Measurements from ENCODE around the gene PHLDA1. TPM values are rescaled to one million over a fixed set of nuclear protein-coding genes. Genes with fewer than 3 reads are reported as not detected.

PHLDA1 gene
- 0.99 TPM for polyA plus RNA-seq (2012; ENCODE audit: low read depth, missing spikeins)

DNA sequence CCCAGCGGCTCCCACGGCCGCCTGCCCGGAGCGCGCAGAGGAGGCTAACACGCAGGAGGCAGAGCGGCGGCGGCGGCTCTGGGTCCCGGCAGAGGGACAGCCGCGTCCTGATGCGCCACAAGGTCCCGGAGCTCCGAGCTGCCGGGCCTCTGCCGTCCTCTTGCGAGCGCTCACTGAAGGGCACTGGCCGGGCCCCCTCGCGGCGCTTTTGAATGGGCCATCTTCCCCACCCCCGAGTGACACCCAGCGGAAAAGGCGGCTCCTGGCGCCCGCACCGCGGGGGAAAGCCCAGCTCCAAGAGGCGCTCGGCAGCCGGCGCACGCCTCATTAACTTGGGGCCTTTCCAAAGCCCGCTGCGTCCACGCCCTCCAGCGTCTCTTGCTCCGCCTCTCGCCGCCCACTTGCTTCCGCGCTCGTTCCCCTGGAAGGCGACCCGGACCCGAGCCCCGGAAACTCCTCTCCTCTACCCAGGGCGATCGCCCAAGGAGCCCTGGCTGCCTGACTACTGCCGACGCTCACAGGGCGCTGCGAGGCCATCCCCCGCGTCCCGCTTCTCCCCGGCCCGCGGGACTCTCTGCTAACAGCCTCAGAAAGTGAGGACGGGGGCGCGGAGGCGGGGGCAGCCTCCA lies at the start of gene PHLDA1:
TSS of gene PHLDA1 (minus strand) at position 363 of the 629 bp plus-strand sequence.
- peak; percentile 46 for TF ChIP-seq POU2F2 (IDR thresholded peaks at IDR 0.05; ENCODE audit: low read depth, low read length)
- no peak for TF ChIP-seq SPI1 (IDR thresholded peaks at IDR 0.05; ENCODE audit: low read depth, low read length)
- TF ChIP-seq TAF1 (IDR thresholded peaks at IDR 0.05; ENCODE audit: low read depth, low read length) = peak; percentile 56; the same call in 1 of the 2 replicates
- TF ChIP-seq POLR2AphosphoS5 (IDR thresholded peaks at IDR 0.05; ENCODE audit: low read depth, low read length) = peak; percentile 62
- peak; percentile 92 for TF ChIP-seq PAX5 (IDR thresholded peaks at IDR 0.05; ENCODE audit: insufficient read depth, low read length, severe bottlenecking)
- TF ChIP-seq POLR2A (IDR thresholded peaks at IDR 0.05; ENCODE audit: low read depth, low read length) = no peak; the same call in none of the 2 replicates
- DNase-seq (ENCODE audit: insufficient read length, low spot score) = peak; percentile 82
- peak; percentile 85 for FAIRE-seq

DNA sequence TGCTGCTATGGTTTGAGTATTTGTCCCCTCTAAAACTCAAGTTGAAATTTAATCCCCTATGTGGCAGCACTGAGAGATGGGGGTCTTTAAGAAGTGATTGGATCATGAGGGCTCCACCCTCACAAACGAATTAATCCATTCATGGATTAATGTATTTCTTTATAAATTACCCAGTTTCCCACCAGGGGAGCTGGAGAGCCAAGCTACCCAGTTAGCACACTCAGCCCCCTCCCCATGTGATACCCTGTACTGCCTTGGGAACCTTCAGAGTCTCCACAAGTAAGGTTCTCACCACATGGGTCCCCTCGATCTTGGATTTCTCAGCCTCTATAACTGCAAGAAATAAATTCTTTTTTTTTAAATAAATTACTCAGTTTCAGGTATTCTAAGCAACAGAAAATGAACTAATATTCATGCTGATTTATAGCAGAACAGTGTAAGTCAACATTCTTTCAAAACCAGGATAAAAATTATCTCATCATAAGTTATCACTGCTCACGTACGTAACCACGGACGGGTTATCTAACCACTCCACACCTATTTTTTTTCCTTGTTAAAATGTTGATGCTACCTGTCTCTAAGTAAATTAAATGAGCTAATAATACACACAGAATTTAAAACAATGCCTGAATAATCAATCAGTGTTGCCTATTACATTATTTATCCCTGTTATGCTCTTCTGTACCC lies 49.3 kb upstream of the PHLDA1 start:
- TF ChIP-seq POU2F2 (IDR thresholded peaks at IDR 0.05; ENCODE audit: low read depth, low read length) (no peak), PAX5 (IDR thresholded peaks at IDR 0.05; ENCODE audit: insufficient read depth, low read length, severe bottlenecking) (no peak), POLR2AphosphoS5 (IDR thresholded peaks at IDR 0.05; ENCODE audit: low read depth, low read length) (no peak), POLR2A (IDR thresholded peaks at IDR 0.05; ENCODE audit: low read depth, low read length) (no peak), TAF1 (IDR thresholded peaks at IDR 0.05; ENCODE audit: low read depth, low read length) (no peak), SPI1 (IDR thresholded peaks at IDR 0.05; ENCODE audit: low read depth, low read length) (no peak)
- no peak for FAIRE-seq
- no peak for DNase-seq (ENCODE audit: insufficient read length, low spot score)

DNA sequence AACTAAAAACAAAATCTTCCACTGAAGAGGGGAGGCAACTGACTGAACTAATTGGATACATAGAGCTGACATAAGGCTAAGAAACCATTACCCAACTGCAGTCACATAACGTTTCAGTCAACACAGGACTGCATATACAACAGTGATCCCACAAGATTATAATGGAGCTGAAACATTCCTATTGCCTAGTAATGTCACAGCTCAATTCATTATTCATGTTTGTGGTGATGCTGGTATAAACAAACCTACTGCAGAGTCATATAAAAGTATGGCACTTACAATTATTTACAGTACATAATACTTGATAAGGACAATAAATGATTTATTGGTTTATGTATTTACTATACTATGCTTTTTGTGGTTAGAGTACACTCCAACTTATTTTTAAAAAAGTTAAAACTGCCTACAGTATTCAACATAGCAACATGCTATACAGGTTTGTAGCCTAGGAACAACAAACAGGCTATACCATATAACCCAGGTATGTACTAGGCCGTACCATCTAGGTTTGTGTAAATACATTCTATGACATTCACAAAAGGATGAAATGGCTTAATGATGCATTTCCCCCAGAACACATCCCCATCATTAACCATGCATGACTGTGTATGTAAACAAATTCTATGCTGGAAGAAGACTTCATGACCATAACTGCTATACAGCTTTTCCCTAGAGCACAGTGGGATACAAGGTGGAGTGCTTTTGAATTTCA lies 48.6 kb upstream of the PHLDA1 start:
- FAIRE-seq = no peak
- DNase-seq (ENCODE audit: insufficient read length, low spot score) = no peak
- TF ChIP-seq POLR2A (IDR thresholded peaks at IDR 0.05; ENCODE audit: low read depth, low read length) (no peak), POU2F2 (IDR thresholded peaks at IDR 0.05; ENCODE audit: low read depth, low read length) (no peak), TAF1 (IDR thresholded peaks at IDR 0.05; ENCODE audit: low read depth, low read length) (no peak), POLR2AphosphoS5 (IDR thresholded peaks at IDR 0.05; ENCODE audit: low read depth, low read length) (no peak; the same call in 1 of the 2 replicates), PAX5 (IDR thresholded peaks at IDR 0.05; ENCODE audit: insufficient read depth, low read length, severe bottlenecking) (no peak), SPI1 (IDR thresholded peaks at IDR 0.05; ENCODE audit: low read depth, low read length) (no peak)

DNA sequence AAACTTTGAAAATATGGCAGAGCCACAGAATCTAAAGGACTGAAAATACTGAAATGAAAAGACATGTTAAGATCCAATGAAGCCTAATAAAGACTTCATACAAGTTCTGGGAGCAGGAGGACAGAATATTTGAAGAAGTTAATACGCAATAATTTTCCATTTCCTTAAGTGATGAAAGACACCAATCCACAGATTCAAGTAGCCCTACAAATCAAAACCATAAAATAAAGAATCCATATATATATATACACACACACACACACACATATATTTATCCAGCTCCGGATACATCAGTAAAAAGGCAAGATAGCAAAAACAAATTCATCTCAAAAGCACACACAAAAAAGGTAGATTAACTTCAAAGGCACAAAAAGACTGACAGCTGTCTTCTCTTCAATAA lies 47.2 kb upstream of the PHLDA1 start:
- FAIRE-seq (no peak), DNase-seq (ENCODE audit: insufficient read length, low spot score) (no peak)
- TF ChIP-seq POLR2AphosphoS5 (IDR thresholded peaks at IDR 0.05; ENCODE audit: low read depth, low read length) (no peak), TAF1 (IDR thresholded peaks at IDR 0.05; ENCODE audit: low read depth, low read length) (no peak), POU2F2 (IDR thresholded peaks at IDR 0.05; ENCODE audit: low read depth, low read length) (no peak), POLR2A (IDR thresholded peaks at IDR 0.05; ENCODE audit: low read depth, low read length) (no peak), PAX5 (IDR thresholded peaks at IDR 0.05; ENCODE audit: insufficient read depth, low read length, severe bottlenecking) (no peak), SPI1 (IDR thresholded peaks at IDR 0.05; ENCODE audit: low read depth, low read length) (no peak)

DNA sequence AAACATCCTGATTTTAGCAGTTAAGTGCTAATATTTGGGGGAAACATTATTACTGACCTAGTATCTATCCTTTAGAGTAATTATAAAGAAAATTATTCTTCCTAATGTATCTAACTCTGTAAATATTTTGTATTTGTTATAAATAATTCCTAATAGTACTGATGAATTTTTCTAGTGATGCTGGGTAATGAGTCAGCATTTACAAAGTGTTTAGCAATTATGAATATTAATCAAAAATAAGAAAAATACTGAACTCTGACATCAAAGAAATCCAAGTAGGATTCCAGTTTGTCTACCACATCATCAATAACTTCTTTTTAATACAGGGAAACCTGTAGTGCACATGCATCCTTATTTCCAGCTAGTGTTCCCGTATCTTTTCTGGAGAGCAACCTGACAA lies 43.9 kb upstream of the PHLDA1 start:
- no peak for FAIRE-seq
- TF ChIP-seq TAF1 (IDR thresholded peaks at IDR 0.05; ENCODE audit: low read depth, low read length) = no peak
- TF ChIP-seq PAX5 (IDR thresholded peaks at IDR 0.05; ENCODE audit: insufficient read depth, low read length, severe bottlenecking) = no peak
- no peak for TF ChIP-seq POU2F2 (IDR thresholded peaks at IDR 0.05; ENCODE audit: low read depth, low read length)
- TF ChIP-seq POLR2AphosphoS5 (IDR thresholded peaks at IDR 0.05; ENCODE audit: low read depth, low read length) = no peak
- no peak for TF ChIP-seq SPI1 (IDR thresholded peaks at IDR 0.05; ENCODE audit: low read depth, low read length)
- no peak for TF ChIP-seq POLR2A (IDR thresholded peaks at IDR 0.05; ENCODE audit: low read depth, low read length)
- no peak for DNase-seq (ENCODE audit: insufficient read length, low spot score)

DNA sequence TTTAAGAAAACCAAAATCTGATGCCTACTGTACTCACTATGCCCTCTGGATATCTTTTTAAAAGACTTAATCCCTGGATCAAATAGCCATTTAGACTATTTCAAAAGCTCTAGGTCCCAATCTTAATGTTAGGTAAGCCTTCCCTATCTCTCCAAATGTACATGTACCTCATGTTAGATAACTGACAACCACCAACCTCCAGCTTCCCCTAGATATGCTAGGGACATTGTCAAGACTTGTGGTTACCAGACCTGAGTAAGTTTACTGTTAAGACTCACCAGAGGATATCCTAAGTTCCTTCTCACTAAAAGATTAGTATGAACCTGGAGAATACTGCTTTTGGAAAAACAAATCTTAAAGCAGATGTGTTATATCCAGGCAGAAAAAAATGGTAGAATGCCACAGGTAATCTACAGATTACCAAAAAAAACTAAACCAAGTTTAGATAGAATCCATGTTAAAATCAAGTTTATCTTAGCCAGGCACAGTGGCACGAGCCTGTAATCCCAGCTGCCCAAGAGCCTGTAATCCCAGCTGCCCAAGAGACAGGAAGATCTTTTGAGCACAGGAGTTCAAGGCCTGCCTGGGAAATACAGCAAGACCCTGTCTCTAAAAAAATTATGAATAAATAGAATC lies 43.2 kb upstream of the PHLDA1 start:
- no peak for DNase-seq (ENCODE audit: insufficient read length, low spot score)
- TF ChIP-seq PAX5 (IDR thresholded peaks at IDR 0.05; ENCODE audit: insufficient read depth, low read length, severe bottlenecking) (no peak), POLR2A (IDR thresholded peaks at IDR 0.05; ENCODE audit: low read depth, low read length) (no peak), TAF1 (IDR thresholded peaks at IDR 0.05; ENCODE audit: low read depth, low read length) (no peak)
- FAIRE-seq = no peak

DNA sequence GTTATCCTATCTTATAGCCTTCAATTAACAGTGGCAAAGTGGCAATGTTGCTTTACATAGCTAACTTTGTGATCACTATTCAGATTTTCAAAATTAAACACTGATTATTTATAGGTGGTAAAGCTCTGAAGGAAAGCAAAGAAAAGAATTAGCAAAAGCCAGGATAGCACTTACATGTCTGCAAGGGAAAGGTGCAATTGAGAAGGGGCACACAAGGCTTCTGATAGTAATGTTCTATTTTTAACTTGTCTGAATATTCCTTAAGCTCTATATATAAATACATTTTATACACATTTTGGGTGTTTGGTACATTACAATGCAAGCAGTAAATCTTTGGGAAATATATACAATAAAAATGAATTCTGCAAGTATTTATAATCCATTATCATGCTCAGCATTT lies 42.0 kb upstream of the PHLDA1 start:
- no peak for TF ChIP-seq POLR2AphosphoS5 (IDR thresholded peaks at IDR 0.05; ENCODE audit: low read depth, low read length)
- TF ChIP-seq TAF1 (IDR thresholded peaks at IDR 0.05; ENCODE audit: low read depth, low read length) = no peak
- TF ChIP-seq PAX5 (IDR thresholded peaks at IDR 0.05; ENCODE audit: insufficient read depth, low read length, severe bottlenecking) = no peak
- no peak for TF ChIP-seq SPI1 (IDR thresholded peaks at IDR 0.05; ENCODE audit: low read depth, low read length)
- no peak for TF ChIP-seq POU2F2 (IDR thresholded peaks at IDR 0.05; ENCODE audit: low read depth, low read length)
- TF ChIP-seq POLR2A (IDR thresholded peaks at IDR 0.05; ENCODE audit: low read depth, low read length) = no peak
- FAIRE-seq (no peak), DNase-seq (ENCODE audit: insufficient read length, low spot score) (no peak)

DNA sequence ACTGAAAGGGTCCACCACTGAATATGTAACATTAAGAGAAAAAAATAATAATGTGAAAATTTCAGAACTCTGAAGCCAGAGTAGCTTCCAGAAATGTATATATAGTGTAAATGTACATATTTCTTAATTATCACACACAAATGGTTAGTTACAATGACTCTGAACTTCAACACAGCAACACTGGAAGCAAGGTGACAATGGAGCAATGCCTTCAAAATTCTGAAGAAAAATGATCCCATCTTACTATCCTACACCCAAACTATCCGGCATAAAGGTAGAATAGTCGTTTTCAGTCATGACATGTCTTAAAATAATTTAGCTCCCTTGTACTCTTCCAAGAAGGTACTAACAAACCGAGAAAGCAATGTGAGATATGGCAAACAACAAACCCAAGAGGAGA lies 41.0 kb upstream of the PHLDA1 start:
- DNase-seq (ENCODE audit: insufficient read length, low spot score) = no peak

More for the DNA sequence above, 41.0 kb upstream of the PHLDA1 start:
- no peak for TF ChIP-seq POU2F2 (IDR thresholded peaks at IDR 0.05; ENCODE audit: low read depth, low read length)
- no peak for TF ChIP-seq POLR2A (IDR thresholded peaks at IDR 0.05; ENCODE audit: low read depth, low read length)
- no peak for TF ChIP-seq SPI1 (IDR thresholded peaks at IDR 0.05; ENCODE audit: low read depth, low read length)
- no peak for TF ChIP-seq POLR2AphosphoS5 (IDR thresholded peaks at IDR 0.05; ENCODE audit: low read depth, low read length)
- no peak for TF ChIP-seq PAX5 (IDR thresholded peaks at IDR 0.05; ENCODE audit: insufficient read depth, low read length, severe bottlenecking)
- no peak for TF ChIP-seq TAF1 (IDR thresholded peaks at IDR 0.05; ENCODE audit: low read depth, low read length)
- no peak for FAIRE-seq
